Measurements from ENCODE around the gene TACC2.

DNA sequence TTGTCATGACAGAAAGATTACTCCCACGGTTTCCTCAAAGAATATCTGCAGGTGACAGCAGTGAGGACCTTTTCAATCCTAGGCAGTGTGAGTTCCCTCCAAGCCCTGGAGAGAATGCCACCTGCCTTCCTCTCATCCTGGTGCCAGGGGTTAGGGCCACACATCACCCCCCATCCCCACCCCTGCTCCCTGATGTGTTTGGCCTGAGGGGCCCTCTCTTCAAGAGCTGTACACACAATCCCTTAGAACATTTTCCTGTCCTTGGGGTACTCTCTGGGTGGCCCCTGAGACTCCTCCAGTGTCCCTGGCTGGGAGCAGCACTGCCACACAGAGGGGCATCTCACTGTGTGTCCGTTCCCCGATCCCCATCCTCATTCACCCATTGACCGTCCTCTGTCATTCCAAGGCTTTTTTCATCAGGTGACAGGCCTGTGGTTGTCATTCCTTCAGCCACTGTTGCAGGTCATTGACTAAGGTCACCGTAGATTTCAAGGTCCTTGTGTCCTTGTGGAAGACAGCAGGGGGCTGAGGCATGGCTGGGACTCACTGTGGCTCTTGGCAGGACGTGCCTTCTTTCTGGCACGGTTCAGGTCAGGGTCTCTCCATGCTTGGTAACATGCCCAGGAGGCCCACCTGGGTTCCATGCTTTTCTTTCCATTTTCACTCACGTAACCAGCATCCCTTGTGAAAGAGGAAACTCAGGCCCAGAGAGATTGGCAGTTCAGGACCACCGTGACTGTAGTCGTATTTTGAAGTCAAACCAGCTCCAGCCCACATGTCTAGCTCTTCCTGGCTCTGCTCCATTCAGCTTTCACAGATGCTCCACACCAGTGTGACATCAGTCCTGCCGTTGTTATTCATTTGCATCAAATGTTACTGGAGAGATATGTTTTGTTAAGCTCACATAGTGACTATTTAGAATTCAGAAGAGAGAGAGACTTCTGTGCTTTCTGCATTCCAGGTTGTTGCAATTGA, 255.3 kb downstream of the TACC2 start:
- no peak for TF ChIP-seq POLR2A (conservative IDR thresholded peaks at IDR 0.05)
- TF ChIP-seq HNRNPK (IDR thresholded peaks at IDR 0.05; ENCODE audit: low read depth, low read length, poor library complexity, severe bottlenecking), result no peak
- TF ChIP-seq ARID2 (IDR thresholded peaks at IDR 0.05), result no peak
- TF ChIP-seq MAFF (IDR thresholded peaks at IDR 0.05; ENCODE audit: low read length), result no peak
- TF ChIP-seq, protein P1, sequence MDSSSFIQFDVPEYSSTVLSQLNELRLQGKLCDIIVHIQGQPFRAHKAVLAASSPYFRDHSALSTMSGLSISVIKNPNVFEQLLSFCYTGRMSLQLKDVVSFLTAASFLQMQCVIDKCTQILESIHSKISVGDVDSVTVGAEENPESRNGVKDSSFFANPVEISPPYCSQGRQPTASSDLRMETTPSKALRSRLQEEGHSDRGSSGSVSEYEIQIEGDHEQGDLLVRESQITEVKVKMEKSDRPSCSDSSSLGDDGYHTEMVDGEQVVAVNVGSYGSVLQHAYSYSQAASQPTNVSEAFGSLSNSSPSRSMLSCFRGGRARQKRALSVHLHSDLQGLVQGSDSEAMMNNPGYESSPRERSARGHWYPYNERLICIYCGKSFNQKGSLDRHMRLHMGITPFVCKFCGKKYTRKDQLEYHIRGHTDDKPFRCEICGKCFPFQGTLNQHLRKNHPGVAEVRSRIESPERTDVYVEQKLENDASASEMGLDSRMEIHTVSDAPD (CRISPR knock-in tag; IDR thresholded peaks at IDR 0.05), result no peak
- no peak for TF ChIP-seq POLR2AphosphoS5 (IDR thresholded peaks at IDR 0.05; ENCODE audit: control insufficient read depth, insufficient read depth, low read depth, low read length)
- TF ChIP-seq KLF10 (CRISPR knock-in tag; IDR thresholded peaks at IDR 0.05), result no peak
- no peak for TF ChIP-seq DNMT1 (IDR thresholded peaks at IDR 0.05)
- no peak for TF ChIP-seq SP2 (IDR thresholded peaks at IDR 0.05; ENCODE audit: extremely low read depth, low read depth, low read length, poor library complexity, severe bottlenecking)
